RWPE2 (cell line): ENCODE measurements around the gene RIMS1.

ENCODE experiments used
- ATAC-seq: fragments of 200-7000 bp; cut with Tn5 transposase; 3 replicates; pipeline ENCODE4 v1.9.1; 2021; ENCODE audit warnings: low read depth
- DNase-seq: peaks from one replicate; pipeline ENCODE4 v3.0.0-alpha.2; 2020; ENCODE audit warnings: low spot score
- H3K27ac ChIP-seq: fragments of 450-650 bp; 2 replicates; pipeline ENCODE4 v1.5.1; 2017; ENCODE audit warnings: mild to moderate bottlenecking; ENCODE audit not compliant: poor library complexity, severe bottlenecking
- H3K27me3 ChIP-seq: fragments of 250-450 bp; sonication (Bioruptor Pico); 2 replicates; pipeline ENCODE4 v1.5.1; 2021; ENCODE audit warnings: mild to moderate bottlenecking, moderate library complexity; ENCODE audit not compliant: insufficient read depth, poor library complexity, severe bottlenecking
- H3K36me3 ChIP-seq: fragments of 250-450 bp; sonication (Bioruptor Pico); 2 replicates; pipeline ENCODE4 v1.5.1; 2020; ENCODE audit warnings: low read depth, mild to moderate bottlenecking, moderate library complexity
- H3K4me1 ChIP-seq: fragments of 250-450 bp; sonication (Bioruptor Pico); 2 replicates; pipeline ENCODE4 v1.5.1; 2021; ENCODE audit warnings: mild to moderate bottlenecking, moderate library complexity; ENCODE audit not compliant: insufficient read depth, poor library complexity, severe bottlenecking
- H3K4me3 ChIP-seq: fragments of 250-450 bp; sonication (Bioruptor Pico); 2 replicates; pipeline ENCODE4 v1.5.1; 2021; ENCODE audit warnings: mild to moderate bottlenecking, moderate library complexity; ENCODE audit not compliant: severe bottlenecking
- H3K9me3 ChIP-seq: fragments of 250-450 bp; sonication (Bioruptor Pico); 2 replicates; pipeline ENCODE4 v1.5.1; 2021; ENCODE audit warnings: mild to moderate bottlenecking, moderate library complexity; ENCODE audit not compliant: severe bottlenecking
- TF ChIP-seq, protein P1 (sequence below): fragments of 450-650 bp; IDR thresholded peaks from one replicate; pipeline ENCODE4 v1.5.1; 2017; ENCODE audit warnings: mild to moderate bottlenecking, moderate library complexity; ENCODE audit not compliant: poor library complexity, severe bottlenecking

RIMS1 gene, protein sequence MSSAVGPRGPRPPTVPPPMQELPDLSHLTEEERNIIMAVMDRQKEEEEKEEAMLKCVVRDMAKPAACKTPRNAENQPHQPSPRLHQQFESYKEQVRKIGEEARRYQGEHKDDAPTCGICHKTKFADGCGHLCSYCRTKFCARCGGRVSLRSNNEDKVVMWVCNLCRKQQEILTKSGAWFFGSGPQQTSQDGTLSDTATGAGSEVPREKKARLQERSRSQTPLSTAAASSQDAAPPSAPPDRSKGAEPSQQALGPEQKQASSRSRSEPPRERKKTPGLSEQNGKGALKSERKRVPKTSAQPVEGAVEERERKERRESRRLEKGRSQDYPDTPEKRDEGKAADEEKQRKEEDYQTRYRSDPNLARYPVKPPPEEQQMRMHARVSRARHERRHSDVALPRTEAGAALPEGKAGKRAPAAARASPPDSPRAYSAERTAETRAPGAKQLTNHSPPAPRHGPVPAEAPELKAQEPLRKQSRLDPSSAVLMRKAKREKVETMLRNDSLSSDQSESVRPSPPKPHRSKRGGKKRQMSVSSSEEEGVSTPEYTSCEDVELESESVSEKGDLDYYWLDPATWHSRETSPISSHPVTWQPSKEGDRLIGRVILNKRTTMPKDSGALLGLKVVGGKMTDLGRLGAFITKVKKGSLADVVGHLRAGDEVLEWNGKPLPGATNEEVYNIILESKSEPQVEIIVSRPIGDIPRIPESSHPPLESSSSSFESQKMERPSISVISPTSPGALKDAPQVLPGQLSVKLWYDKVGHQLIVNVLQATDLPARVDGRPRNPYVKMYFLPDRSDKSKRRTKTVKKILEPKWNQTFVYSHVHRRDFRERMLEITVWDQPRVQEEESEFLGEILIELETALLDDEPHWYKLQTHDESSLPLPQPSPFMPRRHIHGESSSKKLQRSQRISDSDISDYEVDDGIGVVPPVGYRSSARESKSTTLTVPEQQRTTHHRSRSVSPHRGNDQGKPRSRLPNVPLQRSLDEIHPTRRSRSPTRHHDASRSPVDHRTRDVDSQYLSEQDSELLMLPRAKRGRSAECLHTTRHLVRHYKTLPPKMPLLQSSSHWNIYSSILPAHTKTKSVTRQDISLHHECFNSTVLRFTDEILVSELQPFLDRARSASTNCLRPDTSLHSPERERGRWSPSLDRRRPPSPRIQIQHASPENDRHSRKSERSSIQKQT (N-terminal part only)

DNA sequence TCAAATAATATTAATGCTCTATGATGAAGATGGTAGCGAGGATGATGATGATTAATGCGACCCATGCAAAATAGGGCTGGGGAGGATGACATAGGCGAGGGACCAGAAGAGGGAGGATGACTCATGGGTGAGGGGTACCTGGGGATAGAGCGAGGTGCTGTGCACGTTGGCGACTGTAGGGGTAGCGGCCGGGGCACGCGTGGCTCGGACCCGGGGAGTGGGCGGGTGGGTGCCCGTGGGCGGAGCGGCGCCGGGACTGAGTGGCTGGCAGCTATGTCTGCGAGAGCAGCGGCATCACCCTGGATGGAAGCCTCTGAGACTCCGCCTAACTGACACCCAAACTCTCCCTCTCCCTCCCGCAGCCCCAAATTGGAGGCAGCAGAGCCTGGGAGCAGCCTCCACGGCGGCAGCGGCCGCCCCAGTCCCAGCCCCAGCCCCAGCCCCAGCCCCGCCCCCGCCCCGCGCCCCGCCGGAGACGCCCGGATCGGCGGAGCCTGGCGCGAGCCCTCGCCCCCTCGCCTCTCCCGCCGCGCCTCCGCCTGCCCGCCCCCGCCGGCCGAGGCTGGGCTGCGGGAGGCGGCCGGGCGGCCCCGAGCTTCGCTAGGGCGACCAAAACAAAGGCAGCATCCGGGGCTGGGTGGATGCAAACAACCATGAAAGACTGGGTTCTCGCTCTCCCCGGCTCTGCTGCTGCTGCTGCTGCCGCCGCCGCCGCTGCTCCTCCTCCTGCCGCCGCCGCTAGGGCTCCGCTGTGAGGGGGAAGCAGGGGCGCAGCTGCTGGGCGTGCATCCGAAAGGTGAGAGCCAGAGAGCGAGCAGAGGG lies at the start of gene RIMS1:
Gene RIMS1 (plus strand): TSS at position 367 of the 822 bp plus-strand sequence. CDS start 474 bp downstream, outside the sequence.
- H3K4me3 ChIP-seq = no peak within 1 kb of the TSS
- no peak for DNase-seq
- no peaks in the 10 kb centered on the region for H3K9me3 ChIP-seq
- no peaks in the 10 kb centered on the region for H3K36me3 ChIP-seq
- peak; percentile 57 for ATAC-seq
- H3K27me3 ChIP-seq = peaks cover 66% of the 10 kb centered on the region
- no peaks in the 10 kb centered on the region for H3K4me1 ChIP-seq
- no peak within 1 kb of the TSS for H3K27ac ChIP-seq
- TF ChIP-seq, protein P1, sequence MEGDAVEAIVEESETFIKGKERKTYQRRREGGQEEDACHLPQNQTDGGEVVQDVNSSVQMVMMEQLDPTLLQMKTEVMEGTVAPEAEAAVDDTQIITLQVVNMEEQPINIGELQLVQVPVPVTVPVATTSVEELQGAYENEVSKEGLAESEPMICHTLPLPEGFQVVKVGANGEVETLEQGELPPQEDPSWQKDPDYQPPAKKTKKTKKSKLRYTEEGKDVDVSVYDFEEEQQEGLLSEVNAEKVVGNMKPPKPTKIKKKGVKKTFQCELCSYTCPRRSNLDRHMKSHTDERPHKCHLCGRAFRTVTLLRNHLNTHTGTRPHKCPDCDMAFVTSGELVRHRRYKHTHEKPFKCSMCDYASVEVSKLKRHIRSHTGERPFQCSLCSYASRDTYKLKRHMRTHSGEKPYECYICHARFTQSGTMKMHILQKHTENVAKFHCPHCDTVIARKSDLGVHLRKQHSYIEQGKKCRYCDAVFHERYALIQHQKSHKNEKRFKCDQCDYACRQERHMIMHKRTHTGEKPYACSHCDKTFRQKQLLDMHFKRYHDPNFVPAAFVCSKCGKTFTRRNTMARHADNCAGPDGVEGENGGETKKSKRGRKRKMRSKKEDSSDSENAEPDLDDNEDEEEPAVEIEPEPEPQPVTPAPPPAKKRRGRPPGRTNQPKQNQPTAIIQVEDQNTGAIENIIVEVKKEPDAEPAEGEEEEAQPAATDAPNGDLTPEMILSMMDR = no peak

DNA sequence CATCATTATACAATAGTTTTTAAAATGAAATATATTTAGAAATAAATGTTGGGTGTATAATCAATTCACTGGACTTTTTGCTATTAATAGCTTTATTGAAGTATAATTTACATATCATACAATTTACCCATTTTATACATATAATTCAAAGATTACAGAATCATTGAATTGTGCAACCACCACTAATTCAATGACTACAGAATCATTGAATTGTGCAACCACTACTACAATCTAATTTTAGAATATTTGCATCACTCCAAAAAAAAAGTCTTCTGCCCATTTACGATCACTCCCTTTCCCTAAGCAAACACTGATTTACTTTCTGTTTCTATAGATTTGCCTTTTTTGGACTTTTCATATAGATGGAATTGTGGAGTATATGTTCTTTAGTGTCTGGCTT lies 35.1 kb upstream of the RIMS1 start:
- TF ChIP-seq, protein P1 = no peak
- H3K27me3 ChIP-seq = peaks cover 6% of the 10 kb centered on the region
- H3K4me3 ChIP-seq = no peak overlapping the region
- H3K36me3 ChIP-seq = no peaks in the 10 kb centered on the region
- DNase-seq (no peak), ATAC-seq (no peak)
- H3K27ac ChIP-seq = no peak overlapping the region
- no peaks in the 10 kb centered on the region for H3K9me3 ChIP-seq
- H3K4me1 ChIP-seq = no peaks in the 10 kb centered on the region

DNA sequence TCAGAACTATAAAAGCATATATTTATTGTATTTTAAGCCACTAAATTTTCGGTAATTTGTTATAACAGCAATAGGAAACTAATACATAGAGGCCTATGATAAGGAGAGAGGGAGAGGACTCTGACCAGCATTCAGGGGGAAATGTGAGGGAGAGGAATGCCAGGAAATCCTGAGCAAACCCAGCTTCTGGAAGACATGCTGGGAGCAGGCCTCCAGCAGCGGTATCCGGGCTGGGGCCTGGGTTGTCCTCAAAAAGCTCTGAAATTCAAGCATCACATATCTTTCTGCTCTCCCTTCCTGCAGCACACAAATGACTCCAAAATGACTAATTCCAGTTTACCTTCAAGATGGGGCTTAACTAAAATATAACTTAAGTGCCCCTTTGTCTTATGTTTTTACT lies 33.4 kb upstream of the RIMS1 start:
- H3K36me3 ChIP-seq = no peaks in the 10 kb centered on the region
- TF ChIP-seq, protein P1 = no peak

DNA sequence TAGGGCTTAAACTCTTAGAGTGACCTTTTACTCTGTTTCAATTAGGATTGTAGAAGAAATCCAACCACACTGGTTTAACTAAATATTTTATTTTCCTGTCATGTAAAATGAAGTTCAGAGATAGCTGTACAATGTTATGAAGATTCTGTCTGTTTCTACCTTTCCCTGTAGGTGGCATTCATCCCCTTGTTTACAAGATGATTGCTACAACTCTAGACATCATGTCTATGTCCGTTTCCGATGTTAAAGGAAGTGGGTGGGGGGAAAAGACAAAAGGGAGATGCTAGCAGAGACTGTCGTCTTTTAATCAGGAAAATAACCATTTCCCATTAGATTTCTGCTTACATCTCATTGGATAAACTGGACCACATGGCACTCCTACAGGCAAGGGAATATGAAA lies 30.9 kb upstream of the RIMS1 start:
- DNase-seq (no peak), ATAC-seq (no peak)
- TF ChIP-seq, protein P1 = peak; percentile 15
- Histone ChIP-seq H3K4me3 (no peak overlapping the region), H3K9me3 (no peaks in the 10 kb centered on the region), H3K36me3 (no peaks in the 10 kb centered on the region), H3K27me3 (no peaks in the 10 kb centered on the region), H3K4me1 (no peaks in the 10 kb centered on the region), H3K27ac (no peak overlapping the region)

More for the DNA sequence above, 33.4 kb upstream of the RIMS1 start:
- DNase-seq (no peak), ATAC-seq (no peak)
- Histone ChIP-seq H3K27me3 (no peaks in the 10 kb centered on the region), H3K4me1 (no peaks in the 10 kb centered on the region), H3K4me3 (no peak overlapping the region), H3K9me3 (no peaks in the 10 kb centered on the region), H3K27ac (no peak overlapping the region)
